NCI-H1436 treated with DMSO at 0.1 percent for 48 hours (cell line): ENCODE results near the gene PHKA1.
"Not testable (repeated sequence)": the region's sequence is repeated elsewhere in the genome, so short reads cannot be mapped to it uniquely, and the experiment has no call there.

Source experiments
- DNase-seq: peaks from one replicate; lab custom pipeline; 2025; lab: John Stamatoyannopoulos, UW

PHKA1 gene

DNA sequence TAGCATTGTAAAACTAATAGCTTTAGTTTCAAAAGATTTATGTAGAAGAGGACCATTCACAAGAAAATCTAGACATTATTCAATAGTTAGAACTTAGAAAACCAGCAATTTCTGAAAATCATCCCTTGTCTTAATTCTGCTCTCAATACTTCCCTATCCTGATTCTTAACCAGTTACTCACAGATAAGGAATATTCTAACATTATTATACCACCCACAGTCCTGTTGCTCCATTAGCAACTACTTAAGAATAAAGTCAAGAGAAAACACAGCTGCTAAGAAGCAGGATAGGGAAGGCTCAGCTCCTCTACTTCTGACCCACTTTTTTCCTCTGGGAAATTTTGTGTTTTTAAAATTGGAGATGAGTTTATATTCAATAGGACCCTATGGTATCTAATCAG is 47.7 kb downstream of the PHKA1 start:
- no peak for DNase-seq

DNA sequence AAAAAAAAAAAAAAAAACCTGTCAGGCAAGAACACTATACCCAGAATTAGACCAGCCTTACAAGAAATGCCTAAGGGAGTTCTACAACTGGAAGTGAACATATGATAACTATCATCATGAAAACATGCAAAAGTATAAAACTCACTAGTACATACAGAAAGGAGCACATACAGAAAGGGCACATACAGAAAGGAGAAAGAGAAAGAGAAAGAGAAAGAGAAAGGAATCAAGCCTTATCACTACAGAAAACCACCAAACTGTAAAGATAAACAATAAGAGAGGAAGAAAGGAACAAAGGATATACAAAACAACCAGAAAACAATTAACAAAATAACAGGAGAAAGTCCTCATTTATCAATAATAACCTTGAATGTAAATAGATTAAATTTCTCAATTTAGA is 50.4 kb downstream of the PHKA1 start:
- DNase-seq: no peak

DNA sequence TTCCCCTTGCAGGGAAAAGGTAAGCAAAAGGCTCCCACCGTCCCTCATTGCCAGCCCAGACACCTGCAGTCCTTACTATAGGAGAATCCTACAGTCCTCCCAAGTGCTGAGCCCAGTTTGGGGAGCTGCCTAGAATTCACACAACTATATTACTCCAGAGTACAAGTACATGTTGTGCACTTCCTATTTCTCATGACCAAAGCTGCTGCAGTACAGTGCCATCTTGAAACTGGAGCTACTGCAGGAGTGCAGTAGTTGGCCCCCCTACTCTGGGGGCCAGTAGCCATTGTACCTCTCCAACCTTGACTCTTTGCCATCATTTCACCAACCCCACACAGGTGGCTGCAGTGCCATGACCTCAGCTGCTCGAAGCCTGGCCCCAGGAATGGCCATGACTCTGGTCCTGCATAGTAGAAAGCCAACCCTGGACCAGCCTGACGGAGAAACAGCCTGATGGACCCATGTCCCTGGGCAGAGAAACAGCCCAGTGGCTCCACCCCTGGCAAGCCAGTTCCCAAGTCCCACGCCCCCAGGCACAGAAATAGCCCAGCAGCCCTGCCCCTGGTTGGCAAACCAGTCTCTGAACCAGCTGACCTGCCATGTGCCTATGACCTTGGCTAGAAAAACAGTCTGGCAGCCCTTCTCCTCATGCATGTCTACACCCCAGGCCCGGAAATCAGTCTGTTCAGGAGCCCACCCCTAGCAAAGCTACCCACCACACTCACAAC is 51.9 kb downstream of the PHKA1 start:
- no peak for DNase-seq

DNA sequence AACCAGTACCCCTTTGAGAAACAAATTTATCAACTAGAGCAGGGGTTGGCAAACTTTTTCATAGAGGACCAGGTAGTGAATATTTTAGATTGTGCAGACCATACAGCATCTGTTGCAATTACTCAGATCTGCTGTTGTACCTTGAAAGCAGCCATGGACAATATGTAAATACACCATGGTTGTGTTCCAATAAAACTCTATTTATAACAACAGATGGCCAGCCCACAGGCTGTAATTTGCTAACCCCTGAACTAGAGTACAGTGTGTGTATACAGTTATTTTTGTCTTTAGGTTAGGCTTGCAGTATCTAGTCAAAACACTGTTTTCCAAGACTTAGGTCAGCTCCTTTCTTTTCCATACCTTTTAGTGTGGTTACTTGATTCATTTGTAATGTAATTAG is 54.4 kb downstream of the PHKA1 start:
- no peak for DNase-seq

DNA sequence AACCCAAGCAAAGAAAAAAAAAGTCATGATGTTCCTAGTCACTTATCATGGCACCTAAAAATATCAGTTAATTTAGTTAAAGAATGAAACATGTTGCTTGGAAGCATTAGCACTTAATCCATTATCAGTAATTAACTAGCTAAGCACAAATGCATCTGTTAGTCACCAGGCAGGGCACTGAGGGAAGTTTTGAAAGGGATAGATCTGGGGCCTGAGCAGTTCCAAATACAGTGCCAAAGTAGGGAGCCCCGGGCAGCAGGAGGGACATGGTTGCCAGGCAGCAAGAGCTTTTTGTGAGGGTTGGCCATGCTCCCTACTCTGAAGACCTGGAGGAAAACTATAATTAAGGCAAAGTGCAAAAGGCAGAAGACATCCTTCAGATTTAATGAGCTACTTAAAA is 62.0 kb downstream of the PHKA1 start:
- DNase-seq: no peak

DNA sequence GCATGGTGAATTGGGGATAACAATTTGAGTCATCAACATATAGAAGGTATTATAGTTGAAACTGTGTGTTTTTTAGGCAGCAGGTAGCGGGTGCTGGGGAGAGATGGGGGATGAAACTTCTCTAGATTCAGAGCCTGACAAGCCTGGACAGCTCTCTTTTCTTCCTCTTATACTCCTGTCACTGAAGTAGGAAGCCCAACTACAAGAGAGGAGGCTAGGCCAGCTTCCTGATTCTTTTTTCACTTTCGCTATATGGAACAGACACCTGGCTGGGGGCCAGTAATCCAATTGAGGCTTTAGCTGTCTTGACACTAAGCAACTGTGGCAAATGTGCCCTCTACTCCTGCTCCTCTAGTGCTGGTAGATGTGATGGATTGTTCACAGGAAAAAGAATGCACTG is 69.2 kb downstream of the PHKA1 start:
- DNase-seq: no peak

DNA sequence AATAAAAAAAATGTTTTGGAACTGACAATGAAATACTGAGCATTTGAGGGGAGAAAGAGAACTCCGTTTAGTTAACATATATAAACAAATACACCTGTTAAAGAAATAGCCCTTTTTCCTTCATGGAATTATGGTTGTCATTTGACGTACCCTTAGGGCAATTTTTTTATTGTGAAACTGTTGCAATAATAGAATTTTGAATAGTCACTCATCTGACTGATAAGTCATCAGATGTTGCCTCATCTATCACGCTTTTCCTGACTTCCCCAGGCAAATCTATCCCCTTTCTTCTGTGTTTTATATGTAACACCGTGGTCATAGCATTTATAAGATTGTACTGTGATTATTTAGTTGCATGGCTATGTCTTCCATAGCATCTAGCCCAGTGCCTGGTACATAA is 72.5 kb downstream of the PHKA1 start:
- DNase-seq: no peak

DNA sequence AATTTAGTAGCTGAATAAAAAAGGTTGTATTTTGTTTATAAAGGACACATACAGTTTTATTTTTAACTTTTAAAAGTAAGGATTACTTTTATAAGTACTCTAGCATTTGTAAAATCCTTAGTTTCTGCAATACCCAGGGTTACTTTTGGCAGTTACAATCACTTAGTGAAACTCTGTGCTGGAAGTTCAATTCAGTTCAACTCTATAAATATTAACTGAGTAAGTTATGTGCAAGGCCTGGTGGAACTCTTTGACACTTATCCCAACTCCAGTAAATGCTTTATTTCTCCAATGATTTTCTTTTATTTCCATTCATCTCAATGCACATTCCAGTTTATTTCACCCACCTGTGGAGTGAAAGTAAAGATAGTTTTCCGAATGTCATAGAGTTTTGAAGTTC is 78.2 kb downstream of the PHKA1 start:
- DNase-seq: no peak

DNA sequence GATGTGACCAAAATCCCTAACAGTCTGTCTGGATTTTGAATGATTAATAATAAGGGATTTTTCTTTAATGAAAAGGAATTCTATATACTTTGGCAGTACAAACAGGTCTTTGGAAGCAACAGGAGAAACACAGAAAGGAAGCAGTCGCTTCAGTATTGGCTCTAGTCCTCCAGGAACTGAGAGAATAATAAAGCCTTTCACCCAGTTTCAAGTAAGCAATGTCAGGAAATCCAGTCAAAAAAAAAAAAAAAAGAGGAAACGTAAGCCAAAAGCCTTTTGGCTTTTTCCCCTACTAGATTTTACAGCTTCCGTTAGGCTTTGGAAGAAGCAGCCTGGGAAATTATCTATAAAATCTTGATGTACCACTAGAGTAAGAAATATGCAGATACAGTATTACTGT is 79.8 kb downstream of the PHKA1 start:
- DNase-seq: no peak

DNA sequence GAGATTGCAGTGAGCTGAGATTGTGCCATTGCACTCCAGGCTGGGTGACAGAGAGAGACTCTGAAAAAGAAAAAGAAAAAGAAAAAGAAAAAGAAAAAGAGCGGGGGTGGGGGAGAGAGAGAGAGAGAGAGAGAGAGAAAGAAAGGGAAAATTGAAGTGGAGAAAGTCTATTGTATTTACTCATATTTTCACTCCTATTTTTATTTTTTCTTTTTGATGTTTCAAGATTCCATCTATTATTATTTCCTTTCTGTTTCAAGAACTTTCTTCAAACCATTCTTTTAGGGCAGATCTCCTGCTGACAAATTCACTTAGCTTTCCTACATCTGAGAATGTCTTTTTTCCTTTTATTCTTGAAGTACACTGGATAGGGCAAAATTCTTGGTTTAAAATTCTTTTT is 83.9 kb downstream of the PHKA1 start:
- no peak for DNase-seq

DNA sequence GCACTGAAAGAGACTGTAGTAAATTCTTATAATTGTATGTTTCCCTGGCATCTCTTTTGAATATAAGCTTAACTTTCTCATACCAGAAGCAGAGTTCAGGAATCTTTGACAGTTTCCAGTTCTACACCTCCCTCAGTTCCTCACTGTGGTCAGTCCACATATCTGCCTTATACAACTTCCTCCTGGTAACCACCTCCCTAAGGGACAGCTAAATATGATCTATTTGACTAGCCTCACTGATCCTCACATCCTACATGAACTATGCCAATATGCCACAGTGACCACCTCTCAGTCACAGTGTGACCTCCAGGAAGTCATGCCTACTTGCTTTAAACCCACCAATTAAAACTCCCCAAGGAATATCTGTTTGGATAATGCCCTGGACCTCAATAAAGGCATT is 89.9 kb downstream of the PHKA1 start:
- DNase-seq: no peak

DNA sequence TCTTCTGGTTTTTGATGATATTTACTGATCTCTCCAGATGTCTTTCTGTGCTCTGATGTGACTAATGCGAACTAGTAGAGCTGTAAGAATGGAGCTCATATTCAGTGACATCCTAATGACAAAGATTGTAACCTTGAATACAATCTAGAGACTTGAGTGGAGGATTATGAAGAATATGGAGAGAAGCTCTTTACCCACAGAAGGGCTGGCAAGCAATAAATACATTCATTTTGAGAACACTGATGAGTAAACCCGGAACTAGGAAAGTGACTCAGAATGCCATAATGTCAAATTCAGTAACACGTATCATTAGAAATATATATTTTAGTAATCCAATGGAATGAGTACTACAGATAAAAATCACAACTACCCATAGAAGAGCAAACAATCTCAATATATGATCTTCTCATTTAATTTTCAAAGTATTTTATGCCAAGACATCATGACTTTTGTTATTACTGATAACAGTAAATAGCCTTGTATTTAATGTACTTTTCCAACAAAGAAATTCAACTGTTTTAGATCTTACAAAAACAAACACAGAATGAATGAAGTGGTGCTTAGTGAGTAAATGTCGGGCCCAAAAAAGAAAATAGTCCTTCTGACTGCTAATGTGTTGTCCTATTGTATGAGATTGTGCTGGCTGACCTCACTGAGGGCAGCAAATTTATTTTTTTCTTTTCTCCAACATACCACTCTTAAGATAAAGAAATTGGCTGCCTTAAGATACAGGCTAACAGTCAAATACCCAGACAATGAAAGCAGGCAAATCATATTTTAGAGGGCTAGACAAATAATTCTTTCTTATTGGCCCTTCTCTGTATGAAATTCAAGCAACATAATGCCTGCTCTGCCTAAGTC is 92.3 kb downstream of the PHKA1 start:
- DNase-seq: no peak

DNA sequence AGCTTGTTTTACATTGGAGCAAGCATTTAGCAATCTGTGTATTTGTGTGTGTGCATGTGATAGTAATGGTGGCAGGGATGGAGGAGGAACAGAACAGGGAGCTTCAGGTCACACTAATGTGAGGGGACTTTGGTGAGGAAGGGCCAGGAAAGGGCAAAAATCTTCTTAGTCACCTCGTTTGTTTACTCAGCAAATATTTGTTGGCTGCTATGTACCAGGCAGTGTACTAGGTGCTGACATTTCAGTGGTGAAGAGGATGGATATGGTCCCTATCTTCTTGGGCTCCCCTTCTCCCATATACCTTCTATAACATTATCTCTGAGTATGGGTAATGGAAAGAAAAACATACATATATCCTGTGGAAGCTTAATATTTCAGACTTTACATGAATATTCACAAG is 92.9 kb downstream of the PHKA1 start:
- DNase-seq: no peak

DNA sequence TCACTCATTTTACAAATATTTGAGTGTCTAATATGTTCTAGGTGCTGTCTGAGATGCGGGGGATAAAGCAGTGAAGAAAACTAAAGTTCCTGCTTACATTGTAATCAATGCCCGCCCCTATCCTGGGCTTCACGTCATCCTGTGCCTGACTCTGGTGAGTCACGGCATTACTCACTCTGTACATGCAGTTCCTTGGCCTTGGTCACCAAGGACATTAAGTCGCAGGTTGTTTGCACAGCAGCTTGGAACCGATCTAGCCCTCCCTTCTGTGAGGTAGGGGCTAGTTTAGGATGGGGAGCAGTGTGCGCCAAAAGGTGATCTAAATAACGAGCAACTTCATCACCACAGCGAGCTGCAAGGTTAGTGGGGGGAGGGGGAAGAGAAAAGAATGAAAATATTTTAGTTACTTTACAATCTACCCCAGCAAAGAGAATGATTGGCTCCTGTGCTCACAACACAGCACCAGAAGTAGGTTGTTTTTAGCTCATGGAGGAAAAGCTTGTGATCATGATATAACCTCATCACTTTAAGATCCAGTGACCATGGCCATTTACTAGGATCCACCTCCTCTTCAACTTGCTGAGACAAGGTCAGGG is 93.5 kb downstream of the PHKA1 start:
- DNase-seq: no peak

DNA sequence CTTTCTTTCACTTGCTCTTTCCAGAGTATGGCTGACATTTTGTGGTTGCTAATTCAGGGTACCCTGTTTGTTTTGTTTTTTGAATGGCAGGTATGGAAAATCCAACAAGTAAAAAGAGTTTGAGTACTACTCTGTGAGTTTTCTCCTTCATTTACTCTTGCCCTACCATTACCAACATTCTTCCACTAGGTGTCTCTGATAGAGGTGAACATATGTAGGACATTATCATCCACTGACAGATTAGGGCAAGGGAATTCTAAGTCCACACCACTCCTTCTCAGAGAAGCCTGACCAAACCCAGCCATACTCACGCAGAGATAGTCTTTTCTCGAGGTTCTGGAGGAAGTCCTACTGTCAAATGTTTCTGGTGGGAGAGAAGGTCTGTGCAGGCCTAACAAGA is 104.8 kb downstream of the PHKA1 start:
- DNase-seq: no peak

DNA sequence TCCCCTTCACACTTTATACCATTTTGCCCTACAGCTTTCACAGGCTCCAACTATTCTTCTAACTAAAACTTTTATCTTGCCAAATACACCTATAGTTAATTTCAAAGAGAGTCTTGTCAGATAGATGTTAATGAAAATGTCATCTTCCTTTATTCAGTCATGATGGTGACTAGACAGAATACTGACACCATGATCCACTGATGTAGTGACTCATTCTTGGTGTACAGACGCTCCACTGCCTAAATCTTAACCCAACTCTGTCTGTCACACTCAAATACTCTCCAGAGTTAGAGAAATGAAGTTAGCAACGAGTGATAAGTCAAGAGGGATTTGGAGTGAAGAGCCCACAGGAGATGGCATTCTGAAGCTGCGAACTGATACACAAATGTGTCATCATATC is 109.4 kb downstream of the PHKA1 start:
- DNase-seq: no peak

DNA sequence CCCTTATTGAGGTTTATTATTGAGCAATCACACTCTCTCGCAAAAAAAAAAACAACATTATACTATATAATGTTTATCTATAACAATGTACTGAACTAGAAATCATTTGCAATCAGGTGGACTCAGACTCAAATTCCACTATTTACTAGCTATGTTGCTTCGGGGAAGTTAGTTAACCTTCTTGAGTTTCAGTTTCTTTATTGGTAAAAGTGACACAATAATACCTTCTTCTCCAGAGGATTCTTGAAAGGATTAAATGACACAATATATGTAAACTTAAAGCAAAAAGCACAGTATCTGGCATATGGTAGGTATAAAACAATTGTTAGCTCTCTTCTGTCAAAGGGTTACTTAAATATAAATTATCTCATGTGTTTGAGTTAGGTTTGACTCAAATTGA is 110.0 kb downstream of the PHKA1 start:
- DNase-seq: no peak

DNA sequence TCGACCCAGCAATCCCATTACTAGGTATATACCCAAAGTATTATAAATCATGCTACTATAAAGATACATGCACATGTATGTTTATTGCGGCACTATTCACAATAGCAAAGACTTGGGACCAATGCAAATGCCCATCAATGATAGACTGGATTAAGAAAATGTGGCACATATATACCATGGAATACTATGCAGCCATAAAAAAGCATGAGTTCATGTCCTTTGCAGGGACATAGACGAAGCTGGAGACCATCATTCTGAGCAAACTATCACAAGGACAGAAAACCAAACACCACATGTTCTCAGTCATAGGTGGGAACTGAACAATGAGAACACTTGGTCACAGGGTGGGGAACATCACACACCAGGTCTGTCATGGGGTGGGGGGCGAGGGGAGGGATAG is 123.1 kb downstream of the PHKA1 start:
- not testable (repeated sequence) for DNase-seq

DNA sequence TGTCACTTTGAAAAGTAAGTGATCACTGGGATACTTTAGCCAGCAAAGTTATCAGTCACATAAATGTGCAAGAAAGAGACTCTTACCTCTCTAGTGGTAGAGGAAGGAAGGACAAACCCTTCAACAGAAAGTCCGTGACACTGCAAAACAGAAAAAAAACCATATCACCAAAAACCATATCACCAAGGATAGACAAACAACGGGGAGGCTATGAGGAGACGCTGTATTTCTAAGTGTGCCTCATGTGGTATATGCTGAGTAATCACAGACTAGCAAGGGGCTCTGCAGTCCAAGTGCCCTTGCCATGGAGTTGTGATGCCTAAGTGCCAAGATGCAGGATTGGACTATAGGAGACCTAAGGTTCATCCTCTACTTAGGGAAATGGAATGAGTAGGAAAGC is 129.9 kb downstream of the PHKA1 start:
- DNase-seq: no peak

DNA sequence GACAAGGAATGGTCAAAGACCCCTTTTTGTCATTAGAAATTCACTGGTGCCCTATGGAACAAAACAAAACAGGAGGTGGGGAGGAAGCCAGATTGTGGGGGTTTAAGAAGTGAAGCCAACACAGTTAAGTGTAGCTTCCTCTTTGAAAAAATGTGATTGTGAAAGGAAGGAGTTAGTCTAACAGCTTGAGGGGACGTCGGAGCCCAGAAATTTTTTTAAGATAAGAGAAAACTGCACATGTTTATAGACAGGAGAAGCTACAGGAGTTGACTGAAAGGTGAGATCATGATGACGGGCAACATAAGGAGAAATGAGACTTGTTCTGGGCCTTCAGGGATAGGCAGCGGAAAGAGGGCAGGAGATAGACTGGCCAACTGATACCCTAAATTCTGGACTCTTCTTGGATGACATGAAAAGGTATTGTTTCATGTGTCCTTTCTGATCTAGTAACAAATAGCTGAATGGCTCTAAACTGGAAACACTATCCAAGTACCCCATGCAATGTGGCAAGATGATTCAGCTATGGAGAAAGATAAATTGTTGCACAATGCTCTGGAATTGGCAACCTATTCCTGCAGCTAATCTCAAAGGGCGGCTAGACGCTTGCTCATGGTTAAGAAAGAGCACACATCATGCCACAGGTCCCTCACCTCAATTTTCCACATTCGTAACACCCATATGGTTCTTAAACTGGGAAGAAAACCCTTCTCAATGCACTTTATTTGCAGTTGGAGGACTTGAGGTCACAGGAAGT is 137.8 kb downstream of the PHKA1 start:
- DNase-seq: no peak

DNA sequence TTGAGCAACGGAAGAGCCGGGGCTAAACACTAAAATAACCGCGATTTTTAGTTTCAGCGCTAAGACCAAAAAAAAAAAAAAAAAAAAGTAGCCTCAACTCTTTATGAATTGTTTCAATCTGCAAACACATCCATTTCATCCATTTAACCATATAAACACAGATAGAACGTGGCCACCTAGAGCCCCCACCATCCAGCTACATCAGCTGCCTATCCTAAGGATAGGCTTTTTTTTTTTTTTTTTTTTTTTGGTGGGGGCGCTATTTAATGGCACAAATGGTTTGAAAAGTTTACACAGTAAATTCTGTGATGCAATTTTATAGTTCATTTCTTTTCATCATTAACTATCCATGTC is 141.0 kb downstream of the PHKA1 start:
- no peak for DNase-seq
